Loucy (cell line): ENCODE data around the gene NAV1.
"Not testable (repeated sequence)": the region's sequence is repeated elsewhere in the genome, so short reads cannot be mapped to it uniquely, and the experiment has no call there.

ENCODE experiments used
- H2AFZ ChIP-seq: fragments of 200-600 bp; sonication (generic); 2 replicates; pipeline ENCODE4 v1.6.0; 2016; ENCODE audit warnings: antibody characterized with exemption, mild to moderate bottlenecking, low read length, moderate library complexity
- H3F3A ChIP-seq: fragments of 200-600 bp; 2 replicates; pipeline ENCODE4 v1.6.0; 2016; ENCODE audit warnings: antibody characterized with exemption, low read depth, mild to moderate bottlenecking
- H3K27me3 ChIP-seq: fragments of 200-600 bp; sonication (generic); 2 replicates; pipeline ENCODE4 v1.6.1; 2014; ENCODE audit warnings: low read length, mild to moderate bottlenecking; ENCODE audit not compliant: insufficient read depth, poor library complexity, severe bottlenecking
- H3K36me3 ChIP-seq: fragments of 200-600 bp; sonication (generic); 2 replicates; pipeline ENCODE4 v1.6.1; 2016; ENCODE audit warnings: low read length; ENCODE audit not compliant: insufficient read depth
- H3K4me1 ChIP-seq: fragments of 200-600 bp; sonication (generic); 2 replicates; pipeline ENCODE4 v1.5.1; 2014; ENCODE audit warnings: low read length, mild to moderate bottlenecking; ENCODE audit not compliant: insufficient read depth, poor library complexity, severe bottlenecking
- H3K4me2 ChIP-seq: fragments of 200-600 bp; sonication (generic); 2 replicates; pipeline ENCODE4 v1.6.0; 2014; ENCODE audit warnings: antibody characterized with exemption, low read length, low read depth, mild to moderate bottlenecking; ENCODE audit not compliant: poor library complexity, severe bottlenecking
- H3K4me3 ChIP-seq: fragments of 200-600 bp; sonication (generic); 2 replicates; pipeline ENCODE4 v1.5.1; 2014; ENCODE audit warnings: low read length, mild to moderate bottlenecking, mixed read lengths; ENCODE audit not compliant: poor library complexity, severe bottlenecking
- H3K79me2 ChIP-seq: fragments of 200-600 bp; sonication (generic); 2 replicates; pipeline ENCODE4 v1.6.1; 2014; ENCODE audit warnings: low read length; ENCODE audit not compliant: insufficient read depth
- H3K9ac ChIP-seq: fragments of 200-600 bp; sonication (generic); 2 replicates; pipeline ENCODE4 v1.6.0; 2014; ENCODE audit warnings: mild to moderate bottlenecking, low read depth, low read length, moderate library complexity; ENCODE audit not compliant: poor library complexity, severe bottlenecking
- H3K9me2 ChIP-seq: fragments of 200-600 bp; sonication (generic); replicated peaks from 2 replicates; pipeline ENCODE4 v1.6.1; 2016; ENCODE audit warnings: low read depth, low read length, mixed read lengths
- H3K9me3 ChIP-seq: fragments of 200-600 bp; sonication (generic); 2 replicates; pipeline ENCODE4 v1.6.1; 2014; ENCODE audit warnings: mild to moderate bottlenecking, antibody characterized with exemption, low read length, low read depth; ENCODE audit not compliant: insufficient read depth
- H4K20me1 ChIP-seq: fragments of 200-600 bp; sonication (generic); 2 replicates; pipeline ENCODE4 v1.6.0; 2014; ENCODE audit warnings: antibody characterized with exemption, low read length, mild to moderate bottlenecking; ENCODE audit not compliant: insufficient read depth, poor library complexity, severe bottlenecking
- CTCF ChIP-seq: fragments of 200-600 bp; sonication (generic); conservative IDR thresholded peaks from 2 replicates; pipeline ENCODE4 v1.5.1; 2014; ENCODE audit warnings: mild to moderate bottlenecking, antibody characterized with exemption, low read length
- EZH2phosphoT487 ChIP-seq: fragments of 200-600 bp; IDR thresholded peaks from 2 replicates; pipeline ENCODE4 v1.6.1; 2018; ENCODE audit warnings: antibody characterized with exemption, mild to moderate bottlenecking, moderate library complexity, borderline replicate concordance

Gene NAV1

GRCh38 chr1:201576914-201577313 lies 38.0 kb downstream of the NAV1 start:
- Histone ChIP-seq H4K20me1 (no peaks in the 10 kb centered on the region), H3K79me2 (no peaks in the 10 kb centered on the region)

GRCh38 chr1:201578008-201578888 lies 39.3 kb downstream of the NAV1 start:
- Histone ChIP-seq H3K79me2 (no peaks in the 10 kb centered on the region), H3K27me3 (no peaks in the 10 kb centered on the region), H3K4me2 (no peak overlapping the region), H2AFZ (no peak overlapping the region), H3F3A (no peaks in the 10 kb centered on the region), H3K4me1 (no peaks in the 10 kb centered on the region), H3K36me3 (no peaks in the 10 kb centered on the region), H3K9ac (no peak overlapping the region), H3K9me3 (no peaks in the 10 kb centered on the region; the same call in 1 of the 2 replicates), H3K9me2 (no peaks in the 10 kb centered on the region), H3K4me3 (no peak overlapping the region), H4K20me1 (no peaks in the 10 kb centered on the region)
- TF ChIP-seq EZH2phosphoT487 (no peak), CTCF (no peak)

More at GRCh38 chr1:201576914-201577313, 38.0 kb downstream of the NAV1 start:
- H3K36me3 ChIP-seq: no peaks in the 10 kb centered on the region
- TF ChIP-seq CTCF (no peak), EZH2phosphoT487 (no peak)
- no peaks in the 10 kb centered on the region for H3K27me3 ChIP-seq
- no peak overlapping the region for H2AFZ ChIP-seq
- H3F3A ChIP-seq: no peaks in the 10 kb centered on the region
- no peak overlapping the region for H3K9ac ChIP-seq
- H3K9me3 ChIP-seq: no peaks in the 10 kb centered on the region; the same call in 1 of the 2 replicates
- H3K4me2 ChIP-seq: no peak overlapping the region
- no peaks in the 10 kb centered on the region for H3K4me1 ChIP-seq
- no peak overlapping the region for H3K4me3 ChIP-seq
- no peaks in the 10 kb centered on the region for H3K9me2 ChIP-seq

GRCh38 chr1:201581371-201581770 lies 42.4 kb downstream of the NAV1 start:
- H2AFZ ChIP-seq, H3K36me3 ChIP-seq, H4K20me1 ChIP-seq, H3K9me3 ChIP-seq, H3K9ac ChIP-seq, H3K4me2 ChIP-seq, H3K9me2 ChIP-seq, H3K27me3 ChIP-seq, H3K4me3 ChIP-seq, H3K79me2 ChIP-seq, H3F3A ChIP-seq, H3K4me1 ChIP-seq: not testable (repeated sequence)
